Placental epithelial cell (primary cell): ENCODE results near the gene PADI1. TPM values are rescaled to one million over a fixed set of nuclear protein-coding genes. Genes with fewer than 3 reads are reported as not detected.

Experiments used
- small RNA-seq: library from RNA; depleted of rRNA; stranded (forward); fragments of <200 nt; gene quantifications from one replicate; pipeline ENCODE3, GENCODE V24; 2012
- total RNA-seq: library from RNA; depleted of rRNA; stranded (reverse); fragments of >200 nt; gene quantifications from 2 replicates; pipeline ENCODE4 v1.2.3, GENCODE V29; 2012

The PADI1 gene, protein sequence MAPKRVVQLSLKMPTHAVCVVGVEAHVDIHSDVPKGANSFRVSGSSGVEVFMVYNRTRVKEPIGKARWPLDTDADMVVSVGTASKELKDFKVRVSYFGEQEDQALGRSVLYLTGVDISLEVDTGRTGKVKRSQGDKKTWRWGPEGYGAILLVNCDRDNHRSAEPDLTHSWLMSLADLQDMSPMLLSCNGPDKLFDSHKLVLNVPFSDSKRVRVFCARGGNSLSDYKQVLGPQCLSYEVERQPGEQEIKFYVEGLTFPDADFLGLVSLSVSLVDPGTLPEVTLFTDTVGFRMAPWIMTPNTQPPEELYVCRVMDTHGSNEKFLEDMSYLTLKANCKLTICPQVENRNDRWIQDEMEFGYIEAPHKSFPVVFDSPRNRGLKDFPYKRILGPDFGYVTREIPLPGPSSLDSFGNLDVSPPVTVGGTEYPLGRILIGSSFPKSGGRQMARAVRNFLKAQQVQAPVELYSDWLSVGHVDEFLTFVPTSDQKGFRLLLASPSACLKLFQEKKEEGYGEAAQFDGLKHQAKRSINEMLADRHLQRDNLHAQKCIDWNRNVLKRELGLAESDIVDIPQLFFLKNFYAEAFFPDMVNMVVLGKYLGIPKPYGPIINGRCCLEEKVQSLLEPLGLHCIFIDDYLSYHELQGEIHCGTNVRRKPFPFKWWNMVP
- total RNA-seq: under 0.01 and 1.6 TPM in 2 replicates

DNA sequence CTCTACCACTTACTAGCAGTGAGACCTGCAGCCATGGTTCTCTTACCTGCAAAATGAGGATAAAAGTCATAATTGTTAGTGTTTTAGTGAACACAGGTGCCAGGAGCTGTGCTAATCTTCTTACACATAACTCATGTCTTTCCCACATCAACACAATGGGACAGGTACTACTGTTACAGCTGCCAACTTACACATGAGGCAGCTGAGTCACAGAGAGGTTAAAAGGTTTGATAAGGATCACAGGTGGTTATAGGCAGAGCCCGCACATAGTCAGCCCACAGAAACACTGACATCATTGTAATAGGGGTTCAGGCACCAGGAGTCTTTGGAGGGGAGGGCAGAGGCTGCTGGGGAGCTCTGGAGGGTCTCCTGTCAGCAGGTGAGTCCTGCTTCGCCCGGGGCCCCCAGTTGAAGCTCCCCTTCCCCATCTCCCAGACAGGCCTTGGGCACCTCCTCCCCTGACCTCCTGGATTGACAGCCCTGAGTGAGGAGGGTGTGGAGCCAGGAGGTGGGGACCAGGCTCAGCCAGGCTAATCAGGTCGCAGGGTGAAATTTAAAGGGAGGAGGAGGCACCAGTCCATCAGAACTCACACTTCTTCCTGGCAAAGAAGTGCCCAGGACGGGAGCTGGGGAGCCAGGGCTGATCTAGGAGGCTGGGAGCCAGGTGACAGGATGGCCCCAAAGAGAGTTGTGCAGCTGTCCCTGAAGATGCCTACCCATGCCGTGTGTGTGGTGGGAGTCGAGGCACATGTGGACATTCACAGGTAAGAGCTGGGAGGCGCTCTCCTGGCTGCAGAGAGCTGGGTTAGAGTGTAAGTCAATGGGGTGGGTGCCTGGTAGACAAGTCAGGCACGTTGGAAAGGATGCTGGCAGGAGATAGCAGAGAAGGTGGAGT lies at the start of gene PADI1:
TSS of gene PADI1 (plus strand) at position 583 of the 895 bp plus-strand sequence. CDS start at position 673, 90 bp downstream.

GRCh38 chr1:17248781-17249180 lies 43.9 kb downstream of the PADI1 start, which contains the start of gene PADI3:
Gene PADI3, plus strand, starts transcription at chr1:17249098. Its CDS starts 40 bp downstream, at chr1:17249138.

Small RNA genes lying within 50 kb of the gene (small RNA-seq; reads per million reads assigned to genes)
- gene MIR3972: not detected

Other genes starting within 250 kb of the PADI1 start
- gene MFAP2, start 224.5 kb upstream of the PADI1 start, total RNA-seq: 132 and 185 TPM in 2 replicates
- 43.2 and 110 TPM in 2 replicates for gene ATP13A2, start 193.2 kb upstream of the PADI1 start, total RNA-seq
- gene SDHB, start 151.1 kb upstream of the PADI1 start, total RNA-seq: 51.8 and 105 TPM in 2 replicates
- under 0.01 and 0.43 TPM in 2 replicates for gene PADI2, start 85.7 kb upstream of the PADI1 start, total RNA-seq
- 0.11 TPM in 1 of 2 replicates, not detected in the other for gene PADI3, start 44.0 kb downstream of the PADI1 start, total RNA-seq
- not detected in 2 replicates for gene PADI4, start 103.1 kb downstream of the PADI1 start, total RNA-seq
- not detected in 2 replicates for gene PADI6, start 167.1 kb downstream of the PADI1 start, total RNA-seq
- 113 and 130 TPM in 2 replicates for gene RCC2, start 234.5 kb downstream of the PADI1 start, total RNA-seq